Activated gamma-delta T cell (primary cell): Measurements from ENCODE around the gene PM20D1.
"Not testable (repeated sequence)": the region's sequence is repeated elsewhere in the genome, so short reads cannot be mapped to it uniquely, and the experiment has no call there.

ENCODE experiments used
- DNase-seq: peaks from one replicate; lab custom pipeline; 2025; lab: John Stamatoyannopoulos, UW
- total RNA-seq, 2 donors: gene quantifications; one replicate each; lab custom pipeline; 2026; lab: John Stamatoyannopoulos, UW

Gene PM20D1, protein sequence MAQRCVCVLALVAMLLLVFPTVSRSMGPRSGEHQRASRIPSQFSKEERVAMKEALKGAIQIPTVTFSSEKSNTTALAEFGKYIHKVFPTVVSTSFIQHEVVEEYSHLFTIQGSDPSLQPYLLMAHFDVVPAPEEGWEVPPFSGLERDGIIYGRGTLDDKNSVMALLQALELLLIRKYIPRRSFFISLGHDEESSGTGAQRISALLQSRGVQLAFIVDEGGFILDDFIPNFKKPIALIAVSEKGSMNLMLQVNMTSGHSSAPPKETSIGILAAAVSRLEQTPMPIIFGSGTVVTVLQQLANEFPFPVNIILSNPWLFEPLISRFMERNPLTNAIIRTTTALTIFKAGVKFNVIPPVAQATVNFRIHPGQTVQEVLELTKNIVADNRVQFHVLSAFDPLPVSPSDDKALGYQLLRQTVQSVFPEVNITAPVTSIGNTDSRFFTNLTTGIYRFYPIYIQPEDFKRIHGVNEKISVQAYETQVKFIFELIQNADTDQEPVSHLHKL
- 0.61 to 1.1 reads per million in 2 donors for total RNA-seq

DNA sequence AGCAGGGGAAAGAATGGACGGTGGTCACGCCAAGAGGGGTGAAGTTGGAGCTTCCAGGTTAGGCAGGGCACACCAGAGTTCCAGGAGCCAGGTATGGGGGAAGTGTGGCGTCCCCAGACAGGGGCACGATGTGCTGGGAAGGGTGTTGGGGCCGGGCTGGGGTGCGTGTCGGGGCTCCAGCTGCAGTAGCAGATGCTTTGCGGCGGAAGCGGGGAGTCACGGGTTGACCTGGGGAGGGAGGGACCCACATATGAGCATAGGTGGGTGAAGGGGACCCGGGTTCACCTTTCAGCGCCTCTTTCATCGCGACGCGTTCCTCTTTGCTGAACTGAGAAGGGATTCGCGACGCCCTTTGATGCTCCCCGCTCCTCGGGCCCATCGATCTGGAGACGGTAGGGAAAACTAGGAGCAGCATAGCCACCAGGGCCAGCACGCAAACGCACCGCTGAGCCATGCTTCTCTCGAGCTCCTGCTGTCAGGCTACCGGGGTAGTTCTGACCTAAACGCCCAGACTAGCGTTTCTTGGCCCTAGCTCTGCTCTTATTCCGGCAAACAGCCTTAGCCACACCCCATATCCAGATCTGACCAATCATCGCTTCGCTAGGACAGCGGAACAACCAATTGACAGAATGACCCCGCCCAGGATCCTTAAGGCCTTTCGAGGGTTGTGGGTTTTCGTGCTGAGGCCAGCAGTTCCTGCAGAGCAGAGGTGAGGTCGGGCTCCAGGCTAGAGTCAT, at the start of gene PM20D1:
Gene PM20D1, minus strand, starts transcription at position 514 of the 737 bp plus-strand sequence. Its CDS starts 60 bp downstream, at position 454.
- DNase-seq = peak; percentile 18

DNA sequence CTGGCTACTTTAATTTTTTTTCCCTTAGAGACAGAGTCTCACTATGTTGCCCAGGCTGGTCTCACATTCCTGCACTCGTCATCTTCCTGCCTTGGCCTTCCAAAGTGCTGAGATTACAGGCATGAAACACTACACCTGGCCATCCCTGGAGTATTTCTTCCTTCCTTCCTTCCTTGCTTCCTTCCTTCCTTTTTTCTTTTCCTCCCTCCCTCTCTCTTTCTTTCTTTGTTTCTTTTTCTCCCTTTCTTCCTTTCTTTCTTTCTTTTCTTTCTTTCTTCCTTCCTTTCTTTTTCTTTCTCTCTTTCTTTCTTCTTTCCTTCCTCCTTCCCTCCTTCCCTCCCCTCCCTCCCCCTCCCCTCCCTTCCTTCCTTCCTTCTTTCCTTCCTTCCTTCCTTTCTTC, 46.4 kb upstream of the PM20D1 start:
- no peak for DNase-seq

DNA sequence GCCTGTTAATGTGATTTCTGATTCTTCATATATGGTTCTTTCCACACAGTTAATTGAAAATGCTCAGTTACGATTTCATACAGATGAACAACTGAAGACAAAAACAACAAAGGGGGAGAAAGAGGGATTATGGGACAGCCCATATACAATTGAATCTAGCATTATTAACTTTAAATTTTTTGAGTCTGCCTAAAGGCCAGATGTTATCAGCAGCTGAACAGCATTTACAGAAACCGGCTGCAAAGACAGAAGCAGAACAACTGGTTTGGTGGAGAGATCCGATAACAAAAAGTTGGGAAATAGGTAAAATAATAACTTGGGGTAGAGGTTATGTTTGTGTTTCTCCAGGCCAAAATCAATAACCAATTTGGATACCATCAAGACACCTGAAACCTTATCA, 44.2 kb upstream of the PM20D1 start:
- DNase-seq = not testable (repeated sequence)

GRCh38 chr1:205892175-205892574, 42.2 kb upstream of the PM20D1 start:
- not testable (repeated sequence) for DNase-seq

DNA sequence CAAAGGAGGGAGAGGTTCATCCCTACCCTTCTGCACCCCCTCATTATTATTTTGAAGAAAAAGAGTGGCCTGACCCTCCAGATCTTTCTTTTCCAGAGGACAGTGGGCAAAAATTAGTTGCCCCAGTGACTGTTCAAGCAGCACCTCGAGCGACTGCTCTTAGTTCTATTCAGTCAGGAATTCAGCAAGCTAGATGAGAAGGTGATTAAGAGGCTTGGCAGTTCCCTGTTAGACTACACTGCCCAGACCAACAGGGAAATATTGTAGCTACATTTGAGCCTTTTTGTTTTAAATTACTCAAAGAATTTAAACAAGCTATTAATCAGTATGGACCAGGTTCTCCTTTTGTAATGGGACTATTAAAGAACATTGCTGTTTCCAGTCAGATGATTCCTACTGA, 41.5 kb upstream of the PM20D1 start:
- DNase-seq = not testable (repeated sequence)

DNA sequence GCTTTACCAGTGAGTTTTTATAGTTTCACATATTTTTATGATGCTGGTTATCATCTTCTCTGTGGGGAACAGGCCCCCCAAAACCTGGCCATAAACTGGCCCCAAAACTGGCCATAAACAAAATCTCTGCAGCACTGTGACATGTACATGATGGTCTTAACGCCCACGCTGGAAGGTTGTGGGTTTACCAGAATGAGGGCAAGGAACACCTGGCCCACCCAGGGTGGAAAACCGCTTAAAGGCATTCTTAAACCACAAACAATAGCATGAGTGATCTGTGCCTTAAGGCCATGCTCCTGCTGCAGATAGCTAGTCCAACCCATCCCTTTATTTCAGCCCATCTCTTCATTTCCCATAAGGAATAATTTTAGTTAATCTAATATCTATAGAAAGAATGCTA, 40.7 kb upstream of the PM20D1 start:
- not testable (repeated sequence) for DNase-seq

- not testable (repeated sequence) for DNase-seq
Observed at GRCh38 chr1:205889706-205890105, 39.8 kb upstream of the PM20D1 start.

DNA sequence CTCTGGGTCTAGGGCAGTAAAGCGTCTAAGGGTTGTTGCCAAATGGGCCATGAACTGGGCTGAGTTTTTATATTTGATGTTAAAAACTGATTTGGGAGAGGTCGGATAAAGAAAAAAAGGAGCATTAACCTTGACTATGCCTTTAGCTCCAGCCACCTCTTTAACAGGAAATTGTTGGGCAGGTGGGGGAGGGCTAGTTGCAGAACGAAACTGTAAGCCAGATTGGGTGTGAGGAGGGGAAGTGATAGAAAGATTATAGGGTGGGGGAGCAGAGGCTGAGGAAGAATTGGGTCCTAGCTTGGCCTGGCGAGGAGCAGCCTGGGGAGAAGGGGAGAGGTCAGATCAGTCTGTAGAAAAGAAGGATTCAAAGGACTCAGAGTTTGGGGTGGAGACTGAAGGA, 39.1 kb upstream of the PM20D1 start:
- DNase-seq = not testable (repeated sequence)

- no peak for DNase-seq
Observed at GRCh38 chr1:205883792-205884191, 33.9 kb upstream of the PM20D1 start.

GRCh38 chr1:205880923-205881322, 31.0 kb upstream of the PM20D1 start:
- DNase-seq = no peak

- DNase-seq = no peak
Observed at GRCh38 chr1:205879974-205880373, 30.0 kb upstream of the PM20D1 start.

- DNase-seq = no peak
Observed at GRCh38 chr1:205878026-205878425, 28.1 kb upstream of the PM20D1 start.

GRCh38 chr1:205873148-205873547, 23.2 kb upstream of the PM20D1 start:
- DNase-seq = not testable (repeated sequence)

DNA sequence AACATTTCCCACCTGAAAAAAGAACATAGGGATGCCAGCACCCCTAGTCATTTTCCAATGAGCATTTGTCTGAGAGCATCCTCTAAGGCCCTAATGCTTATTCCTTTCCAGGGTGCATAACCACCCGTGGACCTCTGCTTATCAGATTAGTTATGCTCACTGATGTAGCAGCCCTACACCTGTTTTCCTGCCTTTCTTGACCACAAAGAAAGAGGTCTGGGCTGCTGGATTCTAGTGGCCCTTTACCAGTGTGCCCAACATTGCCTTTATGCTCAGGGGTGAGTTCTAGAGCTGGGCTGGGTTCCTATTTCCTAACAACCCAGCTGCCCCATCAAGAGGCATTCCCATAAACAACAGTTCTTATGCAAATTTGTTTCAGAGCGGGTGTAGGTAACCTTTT, 20.3 kb upstream of the PM20D1 start:
- no peak for DNase-seq

DNA sequence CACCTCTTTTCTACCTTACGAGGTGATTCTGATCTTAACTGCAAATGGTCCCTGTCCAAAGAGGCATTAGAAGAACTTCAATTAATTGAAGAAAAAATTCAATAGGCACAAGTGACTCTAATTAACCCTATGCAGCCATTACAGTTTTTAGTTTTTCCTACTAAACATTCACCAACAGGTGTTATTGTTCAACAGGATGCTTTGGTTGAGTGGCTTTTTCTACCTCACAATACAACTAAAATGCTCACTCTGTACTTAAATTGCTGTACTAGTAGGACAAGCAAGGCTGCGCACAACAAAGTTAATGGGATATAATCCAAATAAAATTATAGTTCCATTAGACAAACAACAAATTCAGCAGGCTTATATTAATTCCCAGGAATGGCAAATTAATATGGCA, 11.6 kb upstream of the PM20D1 start:
- DNase-seq = no peak

- DNase-seq = no peak
Observed at GRCh38 chr1:205858141-205858961, 8.4 kb upstream of the PM20D1 start.

- DNase-seq = not testable (repeated sequence)
Observed at GRCh38 chr1:205857501-205857900, 7.6 kb upstream of the PM20D1 start.

DNA sequence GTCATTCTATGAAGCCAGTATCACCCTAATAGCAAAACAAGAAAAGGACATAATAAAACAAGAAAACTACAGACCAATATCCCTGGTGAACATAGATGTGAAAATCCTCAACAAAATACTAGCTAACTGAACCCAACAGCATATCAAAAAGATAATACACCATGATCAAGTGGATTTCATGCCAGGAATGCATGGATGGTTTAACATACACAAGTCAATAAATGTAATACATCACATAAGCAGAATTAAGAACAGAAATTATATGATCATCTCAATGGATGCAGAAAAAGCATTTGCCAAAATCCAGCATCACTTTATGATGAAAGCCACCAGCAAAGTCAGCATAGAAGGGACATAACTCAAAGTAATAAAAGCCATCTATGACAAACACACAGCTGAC, 6.5 kb upstream of the PM20D1 start:
- no peak for DNase-seq

DNA sequence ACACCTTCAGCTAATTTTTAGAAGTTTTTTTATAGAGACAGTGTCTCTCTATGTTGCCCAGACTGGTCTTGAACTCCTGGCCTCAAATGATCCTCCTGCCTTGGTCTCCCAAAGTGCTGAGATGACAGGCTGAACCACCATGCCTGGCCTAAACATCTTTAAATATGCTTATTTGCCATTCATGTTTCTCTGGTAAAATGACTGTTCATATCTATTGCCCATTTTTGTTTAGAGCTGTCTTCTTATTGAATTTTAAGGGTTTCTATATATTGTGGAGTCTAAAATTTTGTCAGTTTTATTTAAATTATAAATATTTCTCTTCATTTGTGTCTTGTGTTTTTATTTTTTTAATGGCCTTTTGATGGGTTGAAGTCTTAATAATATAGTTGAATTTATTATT, 3.0 kb upstream of the PM20D1 start:
- DNase-seq = no peak

GRCh38 chr1:205851993-205852392, 2.1 kb upstream of the PM20D1 start:
- no peak for DNase-seq

GRCh38 chr1:205843036-205843859, 6.7 kb downstream of the PM20D1 start:
- DNase-seq = no peak
